Prostate gland (tissue), 2 donors: Measurements from ENCODE around the gene IL15RA. TPM values are rescaled to one million over a fixed set of nuclear protein-coding genes. Genes with fewer than 3 reads are reported as not detected.
"Not testable (repeated sequence)": the region's sequence is repeated elsewhere in the genome, so short reads cannot be mapped to it uniquely, and the experiment has no call there.

Experiments used
- DNase-seq: peaks from one replicate; pipeline ENCODE4 v3.0.0-alpha.2; 2019; ENCODE audit warnings: low spot score
- H3K27ac ChIP-seq, 2 donors: fragments of 200-600 bp; sonication (generic); 2 replicates each; pipeline ENCODE4 v1.5.1; 2017 to 2019
- H3K27me3 ChIP-seq: fragments of 200-600 bp; sonication (generic); replicated peaks from 2 replicates; pipeline ENCODE4 v1.5.1; 2019; ENCODE audit not compliant: insufficient read depth
- H3K36me3 ChIP-seq, 2 donors: fragments of 200-600 bp; sonication (generic); 1 replicate in 1 of 2; 2 replicates in 1 of 2; pipeline versions ENCODE4 v1.5.1 to v1.8.1; 2017 to 2019
- H3K4me1 ChIP-seq: fragments of 200-600 bp; sonication (generic); replicated peaks from 2 replicates; pipeline ENCODE4 v1.5.1; 2019
- H3K4me3 ChIP-seq, 2 donors: fragments of 200-600 bp; sonication (generic); 2 replicates each; pipeline ENCODE4 v1.5.1; 2017 to 2019
- H3K9me3 ChIP-seq: fragments of 200-600 bp; sonication (generic); 2 replicates; pipeline ENCODE4 v1.5.1; 2017
- CTCF ChIP-seq, 4 experiments: fragments of 200-600 bp in 2 of 4; fragments of 450-650 bp in 2 of 4; sonication (generic) in 2 of 4; IDR thresholded peaks; 1 replicate in 3 of 4; 2 replicates in 1 of 4; pipeline ENCODE4 v1.5.1; 2016 to 2019; ENCODE audit warnings: antibody characterized with exemption in 4 of 4, mild to moderate bottlenecking in 2 of 4, moderate library complexity in 2 of 4
- POLR2A ChIP-seq: fragments of 450-650 bp; IDR thresholded peaks from one replicate; pipeline ENCODE4 v1.6.1; 2016; ENCODE audit warnings: antibody characterized with exemption, mild to moderate bottlenecking
- POLR2AphosphoS5 ChIP-seq: sonication (generic); formaldehyde crosslinking; IDR thresholded peaks from one replicate; pipeline ENCODE4 v1.6.1; 2017; ENCODE audit warnings: antibody characterized with exemption
- WGBS: methylation state at CpG from one replicate; pipeline ENCODE4 v1.1.5; 2018; 5-methylcytosine and 5-hydroxymethylcytosine counted together
- intact Hi-C: fragments of 100-400 bp; cut with DNase I; formaldehyde crosslinking; loops from one replicate; pipeline ENCODE4 v1.14.2; 2022
- total RNA-seq, 2 donors: library from RNA; depleted of rRNA; stranded (reverse); fragments of >200 nt; gene quantifications; one replicate each; pipeline ENCODE4 v1.1.0, GENCODE V29; 2016

IL15RA gene
- total RNA-seq, 2 donors from 2014 or later = 11.7 to 18.5 TPM

GRCh38 chr10:5947471-5948207, 29.7 kb downstream of the IL15RA start:
- Histone ChIP-seq H3K4me3 (no peak overlapping the region), H3K4me1 (no peaks in the 10 kb centered on the region), H3K27ac (no peak overlapping the region), H3K36me3 (no peaks in the 10 kb centered on the region), H3K9me3 (no peaks in the 10 kb centered on the region), H3K27me3 (no peaks in the 10 kb centered on the region)
- TF ChIP-seq POLR2A (no peak), POLR2AphosphoS5 (no peak), CTCF (IDR thresholded peaks at IDR 0.05) (no peak)
- DNase-seq = no peak
- intact Hi-C loops = loop anchor here (5.0 kb wide), 1 partner anchor 140 kb away; the partner anchor contains the start of gene RBM17
- 87% methylated on average over 17 of the region's 17 CpGs for WGBS

GRCh38 chr10:5946786-5947185, 30.6 kb downstream of the IL15RA start:
- H3K27me3 ChIP-seq = no peaks in the 10 kb centered on the region
- TF ChIP-seq POLR2A = no peak
- no peak for TF ChIP-seq POLR2AphosphoS5
- no peak for TF ChIP-seq CTCF (IDR thresholded peaks at IDR 0.05)
- no peak overlapping the region for H3K27ac ChIP-seq
- WGBS = 85% methylated on average over 8 of the region's 8 CpGs
- H3K9me3 ChIP-seq = no peaks in the 10 kb centered on the region
- H3K36me3 ChIP-seq = no peaks in the 10 kb centered on the region
- no peaks in the 10 kb centered on the region for H3K4me1 ChIP-seq
- DNase-seq = no peak
- intact Hi-C loops = loop anchor here (5.0 kb wide), 1 partner anchor 141 kb away; the partner anchor contains the start of gene RBM17
- H3K4me3 ChIP-seq = no peak overlapping the region

GRCh38 chr10:5946419-5946775, 30.9 kb downstream of the IL15RA start:
- intact Hi-C loops = loop anchor here (5.0 kb wide), 1 partner anchor 141 kb away; the partner anchor contains the start of gene RBM17

DNA sequence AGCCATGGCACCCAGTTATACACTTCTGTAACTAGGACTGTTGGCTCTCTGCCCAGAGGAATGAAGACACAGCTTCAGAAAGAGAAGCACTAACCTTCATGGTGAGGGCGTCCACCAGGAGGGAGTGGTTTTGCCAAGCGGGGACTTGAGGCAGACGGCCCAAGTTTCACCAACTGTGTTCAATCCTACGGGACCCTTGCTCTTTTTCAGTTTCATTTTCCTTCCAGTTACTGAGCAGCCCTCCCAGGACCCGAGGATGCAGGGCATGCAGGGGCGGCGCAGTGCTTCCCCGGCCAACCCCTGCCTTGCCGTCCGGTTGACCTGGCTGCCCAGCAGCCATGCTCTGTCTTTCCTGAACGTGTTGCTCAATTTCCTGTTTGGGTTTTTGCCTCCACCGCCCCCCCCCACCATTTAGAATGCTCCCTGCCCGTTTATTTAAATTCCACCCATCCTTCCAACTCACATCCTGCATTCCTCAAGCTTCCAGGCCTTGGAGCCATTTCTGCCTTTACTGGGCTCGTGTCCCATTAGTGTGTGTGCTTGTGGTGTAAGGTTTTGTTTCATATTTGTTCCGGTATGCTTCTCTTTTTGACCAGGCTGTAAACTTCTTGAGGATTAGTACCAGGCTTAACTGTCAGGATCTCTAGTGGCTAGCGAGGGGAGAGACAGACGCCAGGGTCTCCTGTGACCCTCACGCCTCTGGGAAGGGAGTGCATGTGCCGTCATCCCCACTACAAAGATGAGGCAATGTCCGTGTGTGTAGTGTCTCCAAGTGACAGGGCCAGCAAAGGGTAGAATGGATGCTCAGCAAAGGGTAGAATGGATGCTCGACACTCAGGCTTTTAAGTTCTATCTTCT, 31.6 kb downstream of the IL15RA start:
- H3K36me3 ChIP-seq = no peaks in the 10 kb centered on the region
- H3K9me3 ChIP-seq = no peaks in the 10 kb centered on the region
- H3K4me3 ChIP-seq = no peak overlapping the region
- no peak for TF ChIP-seq POLR2A
- TF ChIP-seq POLR2AphosphoS5 = peak; percentile 32
- TF ChIP-seq CTCF (IDR thresholded peaks at IDR 0.05) = no peak
- peak overlapping the region; percentile 68 to 77 for H3K27ac ChIP-seq
- intact Hi-C loops = loop anchor here (2.0 to 5.0 kb wide), 2 partner anchors 55 to 142 kb away; partner anchors contain the start of genes FBH1 and RBM17
- WGBS = 46% methylated on average over 21 of the region's 21 CpGs
- H3K4me1 ChIP-seq = no peaks in the 10 kb centered on the region
- H3K27me3 ChIP-seq = no peaks in the 10 kb centered on the region
- DNase-seq = peak; percentile 20

More at GRCh38 chr10:5946419-5946775, 30.9 kb downstream of the IL15RA start:
- not testable (repeated sequence) for H3K4me3 ChIP-seq, H3K27me3 ChIP-seq, H3K36me3 ChIP-seq, H3K9me3 ChIP-seq, H3K4me1 ChIP-seq, DNase-seq
- 92% methylated on average over 10 of the region's 10 CpGs for WGBS
- H3K27ac ChIP-seq = peak overlapping the region; percentile 68 to 77

DNA sequence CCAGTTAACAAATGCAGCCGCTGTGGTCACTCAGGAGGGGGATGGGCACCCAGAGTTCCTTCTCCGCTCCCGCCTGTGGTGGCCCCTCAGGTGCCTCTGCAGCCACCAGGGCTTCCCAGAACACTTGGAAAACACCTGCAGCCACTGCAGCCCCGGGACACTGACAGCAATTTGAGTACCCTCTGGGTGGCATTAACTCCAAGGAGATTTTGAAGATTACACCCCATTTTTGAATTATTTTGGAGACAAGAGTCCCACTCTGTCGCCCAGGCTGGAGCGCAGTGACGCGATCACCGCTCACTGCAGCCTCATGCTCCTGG, 32.2 kb downstream of the IL15RA start:
- Histone ChIP-seq H3K27me3 (no peaks in the 10 kb centered on the region), H3K9me3 (no peaks in the 10 kb centered on the region), H3K27ac (peak overlapping the region; percentile 68 to 77), H3K4me3 (no peak overlapping the region), H3K36me3 (no peaks in the 10 kb centered on the region), H3K4me1 (no peaks in the 10 kb centered on the region)
- 95% methylated on average over 9 of the region's 9 CpGs for WGBS
- DNase-seq = no peak
- intact Hi-C loops = loop anchor here (2.0 to 5.0 kb wide), 2 partner anchors 54 to 142 kb away; partner anchors contain the start of genes FBH1 and RBM17
- no peak for TF ChIP-seq POLR2A
- no peak for TF ChIP-seq CTCF (IDR thresholded peaks at IDR 0.05)
- TF ChIP-seq POLR2AphosphoS5 = no peak
